GM12878 (cell line): ENCODE data around the gene MSRB1. TPM values are rescaled to one million over a fixed set of nuclear protein-coding genes. Genes with fewer than 3 reads are reported as not detected.

Experiments
- CHD1 ChIP-seq: IDR thresholded peaks from 2 replicates; pipeline ENCODE4 v1.6.1; 2012; ENCODE audit warnings: low read depth, low read length, improper control_type of control experiment
- CTCF ChIP-seq, 3 experiments: IDR thresholded peaks in 2 of 3; conservative IDR thresholded peaks in 1 of 3; 2 replicates each; pipeline ENCODE4 v1.5.1; 2011; ENCODE audit warnings: low read depth in 3 of 3, low read length in 3 of 3, mild to moderate bottlenecking in 3 of 3, control low read depth in 2 of 3, moderate library complexity in 2 of 3, inconsistent platforms in 1 of 3, mixed read lengths in 1 of 3; ENCODE audit not compliant: control insufficient read depth in 2 of 3, insufficient read depth in 1 of 3; ENCODE audit errors: extremely low read depth in 1 of 3
- DPF2 ChIP-seq: fragments of 450-650 bp; IDR thresholded peaks from 2 replicates; pipeline ENCODE4 v1.6.1; 2017; ENCODE audit warnings: mild to moderate bottlenecking
- E2F8 ChIP-seq: fragments of 450-650 bp; IDR thresholded peaks from 2 replicates; pipeline ENCODE4 v1.6.1; 2018; ENCODE audit warnings: mild to moderate bottlenecking, low read depth, moderate library complexity; ENCODE audit not compliant: partially characterized antibody
- FOXM1 ChIP-seq: IDR thresholded peaks from 2 replicates; pipeline ENCODE4 v1.6.1; 2012; ENCODE audit warnings: low read depth, mild to moderate bottlenecking, inconsistent platforms, low read length, moderate library complexity
- MEF2B ChIP-seq: fragments of 450-650 bp; IDR thresholded peaks from 2 replicates; pipeline ENCODE4 v1.6.1; 2018; ENCODE audit warnings: mild to moderate bottlenecking, moderate library complexity; ENCODE audit not compliant: partially characterized antibody, poor library complexity, severe bottlenecking
- NFXL1 ChIP-seq: fragments of 450-650 bp; IDR thresholded peaks from 2 replicates; pipeline ENCODE4 v1.6.1; 2017; ENCODE audit warnings: antibody characterized with exemption, mild to moderate bottlenecking, borderline replicate concordance
- NR2F1 ChIP-seq: fragments of 450-650 bp; conservative IDR thresholded peaks from 2 replicates; pipeline ENCODE4 v1.6.1; 2017; ENCODE audit warnings: mild to moderate bottlenecking
- PBX3 ChIP-seq: IDR thresholded peaks from 2 replicates; pipeline ENCODE4 v1.6.1; 2011; ENCODE audit warnings: mild to moderate bottlenecking, low read depth, low read length, moderate library complexity; ENCODE audit not compliant: insufficient replicate concordance
- POLR2A ChIP-seq: IDR thresholded peaks from 2 replicates; pipeline ENCODE4 v1.6.1; 2011; ENCODE audit warnings: low read depth, mild to moderate bottlenecking, low read length
- RFX5 ChIP-seq: IDR thresholded peaks from 2 replicates; pipeline ENCODE4 v1.6.1; 2011; ENCODE audit warnings: low read depth, low read length, improper control_type of control experiment
- SIX5 ChIP-seq: IDR thresholded peaks from 2 replicates; pipeline ENCODE4 v1.6.1; 2011; ENCODE audit warnings: mild to moderate bottlenecking, low read depth, low read length, moderate library complexity; ENCODE audit not compliant: severe bottlenecking
- SP1 ChIP-seq: IDR thresholded peaks from one replicate; pipeline ENCODE4 v1.6.1; 2011; ENCODE audit warnings: low read depth, low read length
- SREBF1 ChIP-seq: IDR thresholded peaks from 2 replicates; pipeline ENCODE4 v1.6.1; 2012; ENCODE audit warnings: mild to moderate bottlenecking, low read length
- STAT1 ChIP-seq: fragments of 450-650 bp; conservative IDR thresholded peaks from 2 replicates; pipeline ENCODE4 v1.6.1; 2014; ENCODE audit warnings: antibody characterized with exemption, mild to moderate bottlenecking
- YY1 ChIP-seq: IDR thresholded peaks from 2 replicates; pipeline ENCODE4 v1.6.1; 2011; ENCODE audit warnings: low read depth, mild to moderate bottlenecking, low read length
- ZBTB33 ChIP-seq: fragments of 450-650 bp; IDR thresholded peaks from 2 replicates; pipeline ENCODE4 v1.6.1; 2017; ENCODE audit warnings: mild to moderate bottlenecking
- ZNF592 ChIP-seq: fragments of 450-650 bp; IDR thresholded peaks from 2 replicates; pipeline ENCODE4 v1.6.1; 2017; ENCODE audit warnings: mild to moderate bottlenecking, moderate library complexity
- polyA plus RNA-seq, 11 experiments: library from polyadenylated mRNA; depleted of rRNA in 4 of 11; unstranded in 6 of 11; stranded (reverse) in 5 of 11; fragments of >200 nt; fragmentation: Nextera tagmentation in 4 of 11; fragmentation: Illumina TruSeq in 1 of 11; extraction: Ambion mirVana in 4 of 11; extraction: Trizol in 1 of 11; gene quantifications; 1 replicate in 1 of 11; 2 replicates in 10 of 11; pipeline versions ENCODE4 v1.2.1 to v1.2.3, GENCODE V29; 2011 to 2016; ENCODE audit warnings: inconsistent platforms in 2 of 11, missing spikeins in 2 of 11, low read depth in 1 of 11
- total RNA-seq, 4 experiments: library from RNA; depleted of rRNA in 3 of 4; stranded (reverse); fragments of >200 nt in 3 of 4; fragmentation: Illumina TruSeq in 1 of 4; extraction: Trizol in 1 of 4; gene quantifications; 2 replicates each; pipeline versions ENCODE4 v1.2.1 to v1.2.3, GENCODE V29; 2013 to 2021

MSRB1 gene
- total and polyA plus RNA-seq, 10 of the 15 experiments (the other 5 are each of a cell fraction or from before 2014, with no cell fraction given) = 5.1 to 48.6 (median 25.7) TPM

- TF ChIP-seq ZNF592 = peak; percentile 78; the same call in 1 of the 2 replicates
- peak; percentile 20; the same call in 1 of the 2 replicates for TF ChIP-seq DPF2
- TF ChIP-seq NFXL1 = no peak
- TF ChIP-seq FOXM1 = no peak
- TF ChIP-seq SREBF1 = no peak
- TF ChIP-seq YY1 = 0 out of 2 replicates have a peak, but pooled peaks have one; percentile 6
- peak; percentile 7 for TF ChIP-seq SP1
- TF ChIP-seq MEF2B = no peak
- TF ChIP-seq NR2F1 = peak; percentile 17
- peak; percentile 48; the same call in 1 of the 2 replicates for TF ChIP-seq ZBTB33
- TF ChIP-seq E2F8 = no peak
- no peak for TF ChIP-seq SIX5
- no peak for TF ChIP-seq CHD1
- peak; percentile 84 for TF ChIP-seq POLR2A
- no peak for TF ChIP-seq CTCF (IDR thresholded peaks at IDR 0.05 in 2 of 3, conservative IDR thresholded peaks at IDR 0.05 in 1 of 3; ENCODE audit: control insufficient read depth in 2 of 3, extremely low read depth in 1 of 3, insufficient read depth in 1 of 3, low read depth in 3 of 3, low read length in 3 of 3)
- no peak for TF ChIP-seq STAT1
- peak; percentile 37; the same call in 1 of the 2 replicates for TF ChIP-seq RFX5
- no peak for TF ChIP-seq PBX3
Observed at GRCh38 chr16:1991948-1992703, 49.1 kb upstream of the MSRB1 start (continued).
